ENCODE data around the gene INF2.
"Not testable (repeated sequence)": the region's sequence is repeated elsewhere in the genome, so short reads cannot be mapped to it uniquely, and the experiment has no call there.

The INF2 gene

GRCh38 chr14:104650981-104651875, 38.2 kb upstream of the INF2 start:
- Histone ChIP-seq H4K91ac (ENCODE audit: low read length) (peak overlapping the region; percentile 57), H3K14ac (ENCODE audit: low read length in 2 of 2) (no peak overlapping the region), H3K23ac (ENCODE audit: low read length in 2 of 2) (no peak overlapping the region), H3K4me3 (ENCODE audit: insufficient read depth in 1 of 2, low read depth in 1 of 2, low read length in 2 of 2) (no peak overlapping the region), H3K4ac (ENCODE audit: low read depth in 1 of 2, low read length in 2 of 2) (no peak overlapping the region), H3K9me3 (ENCODE audit: control insufficient read depth, low read length) (no peaks in the 10 kb centered on the region), H3K4me2 (ENCODE audit: low read length, poor library complexity, severe bottlenecking) (no peak overlapping the region), H3K79me1 (replicated peaks; ENCODE audit: low read length, poor library complexity, severe bottlenecking) (no peaks in the 10 kb centered on the region), H3K27ac (ENCODE audit: low read length, poor library complexity, severe bottlenecking) (no peak overlapping the region), H2AK5ac (ENCODE audit: low read length, severe bottlenecking) (peak overlapping the region; percentile 35), H2BK120ac (ENCODE audit: low read depth, low read length) (no peak overlapping the region), H2AFZ (ENCODE audit: low read depth, low read length) (no peak overlapping the region), H2BK5ac (ENCODE audit: low read depth, low read length, poor library complexity, severe bottlenecking) (no peak overlapping the region), H3K27me3 (ENCODE audit: control insufficient read depth in 1 of 2, insufficient read depth in 1 of 2, low read length in 2 of 2) (peaks cover 0 to 37% of the 10 kb centered on the region in 2 experiments), H3K4me1 (ENCODE audit: control insufficient read depth, insufficient read depth, low read depth, low read length) (peaks cover 8% of the 10 kb centered on the region), H4K8ac (ENCODE audit: low read length) (no peak overlapping the region), H3K18ac (ENCODE audit: low read depth in 1 of 2, low read length in 2 of 2) (no peak overlapping the region), H2BK15ac (ENCODE audit: low read depth, poor library complexity, severe bottlenecking) (no peak overlapping the region), H3K36me3 (ENCODE audit: control insufficient read depth in 1 of 2, insufficient read depth in 2 of 2, low read depth in 1 of 2, low read length in 2 of 2) (no peaks in the 10 kb centered on the region), H2BK12ac (ENCODE audit: low read length in 2 of 2) (peak overlapping the region in 1 of 2 experiments; percentile 71), H3K9ac (ENCODE audit: low read length) (no peak overlapping the region)
- WGBS: 91% methylated on average over 24 of the region's 24 CpGs
- DNase-seq: no peak

GRCh38 chr14:104651876-104652260, 37.5 kb upstream of the INF2 start:
- Histone ChIP-seq H3K9ac (ENCODE audit: low read length) (no peak overlapping the region), H3K4me1 (ENCODE audit: control insufficient read depth, insufficient read depth, low read depth, low read length) (peaks cover 8% of the 10 kb centered on the region), H2BK12ac (ENCODE audit: low read length in 2 of 2) (no peak overlapping the region), H2BK15ac (ENCODE audit: low read depth, poor library complexity, severe bottlenecking) (no peak overlapping the region), H2BK5ac (ENCODE audit: low read depth, low read length, poor library complexity, severe bottlenecking) (no peak overlapping the region), H3K27ac (ENCODE audit: low read length, poor library complexity, severe bottlenecking) (no peak overlapping the region), H2AK5ac (ENCODE audit: low read length, severe bottlenecking) (no peak overlapping the region), H3K9me3 (ENCODE audit: control insufficient read depth, low read length) (no peaks in the 10 kb centered on the region), H3K27me3 (ENCODE audit: control insufficient read depth in 1 of 2, insufficient read depth in 1 of 2, low read length in 2 of 2) (peaks cover 0 to 43% of the 10 kb centered on the region in 2 experiments), H4K91ac (ENCODE audit: low read length) (no peak overlapping the region), H3K18ac (ENCODE audit: low read depth in 1 of 2, low read length in 2 of 2) (no peak overlapping the region), H3K4me3 (ENCODE audit: insufficient read depth in 1 of 2, low read depth in 1 of 2, low read length in 2 of 2) (no peak overlapping the region), H3K4me2 (ENCODE audit: low read length, poor library complexity, severe bottlenecking) (no peak overlapping the region), H4K8ac (ENCODE audit: low read length) (no peak overlapping the region), H2BK120ac (ENCODE audit: low read depth, low read length) (no peak overlapping the region), H3K4ac (ENCODE audit: low read depth in 1 of 2, low read length in 2 of 2) (no peak overlapping the region), H2AFZ (ENCODE audit: low read depth, low read length) (no peak overlapping the region), H3K14ac (ENCODE audit: low read length in 2 of 2) (no peak overlapping the region), H3K36me3 (ENCODE audit: control insufficient read depth in 1 of 2, insufficient read depth in 2 of 2, low read depth in 1 of 2, low read length in 2 of 2) (no peaks in the 10 kb centered on the region), H3K79me1 (replicated peaks; ENCODE audit: low read length, poor library complexity, severe bottlenecking) (no peaks in the 10 kb centered on the region), H3K23ac (ENCODE audit: low read length in 2 of 2) (no peak overlapping the region)
- DNase-seq: no peak
- 88% methylated on average over 20 of the region's 20 CpGs for WGBS

GRCh38 chr14:104652386-104652785, 37.0 kb upstream of the INF2 start:
- Histone ChIP-seq H2AFZ (ENCODE audit: low read depth, low read length) (no peak overlapping the region), H3K36me3 (ENCODE audit: control insufficient read depth in 1 of 2, insufficient read depth in 2 of 2, low read depth in 1 of 2, low read length in 2 of 2) (no peaks in the 10 kb centered on the region), H4K8ac (ENCODE audit: low read length) (no peak overlapping the region), H2BK120ac (ENCODE audit: low read depth, low read length) (no peak overlapping the region), H3K27me3 (ENCODE audit: control insufficient read depth in 1 of 2, insufficient read depth in 1 of 2, low read length in 2 of 2) (peaks cover 0 to 43% of the 10 kb centered on the region in 2 experiments), H2BK12ac (ENCODE audit: low read length in 2 of 2) (no peak overlapping the region), H3K4me1 (ENCODE audit: control insufficient read depth, insufficient read depth, low read depth, low read length) (peaks cover 8% of the 10 kb centered on the region), H3K79me1 (replicated peaks; ENCODE audit: low read length, poor library complexity, severe bottlenecking) (no peaks in the 10 kb centered on the region), H2BK5ac (ENCODE audit: low read depth, low read length, poor library complexity, severe bottlenecking) (no peak overlapping the region), H2AK5ac (ENCODE audit: low read length, severe bottlenecking) (no peak overlapping the region), H3K9me3 (ENCODE audit: control insufficient read depth, low read length) (no peaks in the 10 kb centered on the region), H3K18ac (ENCODE audit: low read depth in 1 of 2, low read length in 2 of 2) (no peak overlapping the region), H3K27ac (ENCODE audit: low read length, poor library complexity, severe bottlenecking) (no peak overlapping the region), H4K91ac (ENCODE audit: low read length) (no peak overlapping the region), H3K4me2 (ENCODE audit: low read length, poor library complexity, severe bottlenecking) (no peak overlapping the region), H3K9ac (ENCODE audit: low read length) (no peak overlapping the region), H3K23ac (ENCODE audit: low read length in 2 of 2) (no peak overlapping the region), H3K4me3 (ENCODE audit: insufficient read depth in 1 of 2, low read depth in 1 of 2, low read length in 2 of 2) (no peak overlapping the region), H3K4ac (ENCODE audit: low read depth in 1 of 2, low read length in 2 of 2) (no peak overlapping the region), H2BK15ac (ENCODE audit: low read depth, poor library complexity, severe bottlenecking) (no peak overlapping the region), H3K14ac (ENCODE audit: low read length in 2 of 2) (no peak overlapping the region)
- 96% methylated on average over 8 of the region's 9 CpGs for WGBS
- DNase-seq: no peak

- H4K8ac ChIP-seq (ENCODE audit: low read length); H3K4me1 ChIP-seq (ENCODE audit: control insufficient read depth, insufficient read depth, low read depth, low read length): not testable (repeated sequence)
These were observed 36.1 kb upstream of the INF2 start for GRCh38 chr14:104653130-104653920.

More at GRCh38 chr14:104653130-104653920, 36.1 kb upstream of the INF2 start:
- H3K9ac ChIP-seq (ENCODE audit: low read length); H3K4me3 ChIP-seq (ENCODE audit: insufficient read depth in 1 of 2, low read depth in 1 of 2, low read length in 2 of 2); H3K4ac ChIP-seq (ENCODE audit: low read depth in 1 of 2, low read length in 2 of 2); H3K79me1 ChIP-seq (replicated peaks; ENCODE audit: low read length, poor library complexity, severe bottlenecking); H3K18ac ChIP-seq (ENCODE audit: low read depth in 1 of 2, low read length in 2 of 2); H3K14ac ChIP-seq (ENCODE audit: low read length in 2 of 2); H2AK5ac ChIP-seq (ENCODE audit: low read length, severe bottlenecking); H2AFZ ChIP-seq (ENCODE audit: low read depth, low read length); H3K4me2 ChIP-seq (ENCODE audit: low read length, poor library complexity, severe bottlenecking); H3K9me3 ChIP-seq (ENCODE audit: control insufficient read depth, low read length); H3K36me3 ChIP-seq (ENCODE audit: control insufficient read depth in 1 of 2, insufficient read depth in 2 of 2, low read depth in 1 of 2, low read length in 2 of 2); H2BK12ac ChIP-seq (ENCODE audit: low read length in 2 of 2); H2BK120ac ChIP-seq (ENCODE audit: low read depth, low read length); H2BK5ac ChIP-seq (ENCODE audit: low read depth, low read length, poor library complexity, severe bottlenecking); H3K23ac ChIP-seq (ENCODE audit: low read length in 2 of 2); H3K27ac ChIP-seq (ENCODE audit: low read length, poor library complexity, severe bottlenecking); H2BK15ac ChIP-seq (ENCODE audit: low read depth, poor library complexity, severe bottlenecking); H4K91ac ChIP-seq (ENCODE audit: low read length); DNase-seq: not testable (repeated sequence)
- peaks cover 2 to 51% of the 10 kb centered on the region in 2 experiments for H3K27me3 ChIP-seq (ENCODE audit: control insufficient read depth in 1 of 2, insufficient read depth in 1 of 2, low read length in 2 of 2)
- WGBS: 97% methylated on average over 52 of the region's 52 CpGs

All from mesenchymal stem cell (in vitro differentiated cells and primary cell).